CD4-positive, CD25-positive, alpha-beta regulatory T cell (primary cell): Measurements from ENCODE around the gene DPYD. TPM values are rescaled to one million over a fixed set of nuclear protein-coding genes. Genes with fewer than 3 reads are reported as not detected.

Experiments
- ATAC-seq, 2 donors: fragments of 150-1000 bp; cut with Tn5 transposase; one replicate each; pipeline ENCODE4 v1.10.0; 2021; ENCODE audit warnings: low read depth in 2 of 2, moderate number of reproducible peaks in 2 of 2, moderate library complexity in 1 of 2
- DNase-seq, 3 donors: peaks; one replicate each; pipeline versions ENCODE4 v3.0.0 to v3.0.0-alpha.2; 2012 to 2022; ENCODE audit warnings: mixed read lengths in 1 of 3
- H3K27ac ChIP-seq: one replicate; pipeline ENCODE4 v1.7.0; 2013; ENCODE audit warnings: mild to moderate bottlenecking, low read length; ENCODE audit not compliant: insufficient read depth, poor library complexity, severe bottlenecking
- H3K27me3 ChIP-seq: one replicate; pipeline ENCODE4 v1.7.0; 2013; ENCODE audit warnings: low read length; ENCODE audit not compliant: control insufficient read depth, insufficient read depth
- H3K36me3 ChIP-seq: one replicate; pipeline ENCODE4 v1.7.0; 2013; ENCODE audit warnings: mild to moderate bottlenecking, low read length, moderate library complexity; ENCODE audit not compliant: control insufficient read depth, insufficient read depth
- H3K4me1 ChIP-seq: 2 replicates; pipeline ENCODE4 v1.7.0; 2013; ENCODE audit warnings: mild to moderate bottlenecking, low read length; ENCODE audit not compliant: insufficient read depth, control insufficient read depth, poor library complexity, severe bottlenecking
- H3K4me3 ChIP-seq: one replicate; pipeline ENCODE4 v1.7.0; 2013; ENCODE audit warnings: low read depth, mild to moderate bottlenecking, low read length, moderate library complexity
- H3K9me3 ChIP-seq, 2 experiments: 1 replicate in 1 of 2; 2 replicates in 1 of 2; pipeline ENCODE4 v1.7.0; 2013; ENCODE audit warnings: low read length in 2 of 2, mild to moderate bottlenecking in 1 of 2, moderate library complexity in 1 of 2; ENCODE audit not compliant: control insufficient read depth in 2 of 2
- H3K27ac Mint-ChIP-seq, 3 donors: one replicate each; pipeline ENCODE4 v1.8.0; 2020 to 2022; ENCODE audit warnings: mild to moderate bottlenecking in 3 of 3, mixed read lengths in 3 of 3, moderate library complexity in 2 of 3
- H3K27me3 Mint-ChIP-seq: one replicate; pipeline ENCODE4 v1.8.0; 2022; ENCODE audit warnings: mild to moderate bottlenecking, mixed read lengths
- H3K36me3 Mint-ChIP-seq: one replicate; pipeline ENCODE4 v1.8.0; 2020; ENCODE audit warnings: mixed read lengths
- H3K4me1 Mint-ChIP-seq, 4 donors: one replicate each; pipeline ENCODE4 v1.8.0; 2020 to 2022; ENCODE audit warnings: mixed read lengths in 4 of 4, mild to moderate bottlenecking in 1 of 4
- H3K4me3 Mint-ChIP-seq, 4 donors: one replicate each; pipeline ENCODE4 v1.8.0; 2020 to 2022; ENCODE audit warnings: mild to moderate bottlenecking in 4 of 4, mixed read lengths in 4 of 4, moderate library complexity in 3 of 4
- H3K9me3 Mint-ChIP-seq, 7 donors: one replicate each; pipeline ENCODE4 v1.8.0; 2020 to 2022; ENCODE audit warnings: mixed read lengths in 7 of 7, mild to moderate bottlenecking in 3 of 7, moderate library complexity in 2 of 7
- polyA plus RNA-seq, 4 donors: library from polyadenylated mRNA; unstranded; fragments of 300-500 nt; fragmentation: Illumina TruSeq; gene quantifications; one replicate each; pipeline ENCODE4 v1.2.3, GENCODE V29; 2021
- total RNA-seq: library from RNA; stranded (reverse); gene quantifications from one replicate; pipeline ENCODE4 v1.2.3, GENCODE V29; 2022

The DPYD gene
- total and polyA plus RNA-seq, 5 donors from 2014 or later = 47.6 to 87.3 (median 55.2) TPM

GRCh38 chr1:97778718-97779117, 142.1 kb downstream of the DPYD start:
- no peak overlapping the region for H3K27ac ChIP-seq
- H3K27me3 ChIP-seq = no peaks in the 10 kb centered on the region
- H3K4me1 ChIP-seq = no peaks in the 10 kb centered on the region
- ATAC-seq (no peak), DNase-seq (no peak)
- H3K36me3 Mint-ChIP-seq = peaks cover 30% of the 10 kb centered on the region
- H3K27ac Mint-ChIP-seq = no peak overlapping the region
- H3K27me3 Mint-ChIP-seq = no peaks in the 10 kb centered on the region
- no peak overlapping the region for H3K4me3 ChIP-seq
- H3K9me3 ChIP-seq = no peaks in the 10 kb centered on the region
- no peak overlapping the region for H3K4me3 Mint-ChIP-seq
- peaks cover 2% of the 10 kb centered on the region for H3K36me3 ChIP-seq
- H3K9me3 Mint-ChIP-seq = no peaks in the 10 kb centered on the region
- peaks cover 10 to 19% (median 17%) of the 10 kb centered on the region in 4 donors for H3K4me1 Mint-ChIP-seq

GRCh38 chr1:97770376-97770775, 150.5 kb downstream of the DPYD start:
- no peak overlapping the region for H3K4me3 Mint-ChIP-seq
- no peaks in the 10 kb centered on the region for H3K4me1 ChIP-seq
- H3K27ac Mint-ChIP-seq = no peak overlapping the region
- H3K9me3 ChIP-seq = no peaks in the 10 kb centered on the region
- DNase-seq (no peak), ATAC-seq (no peak)
- H3K27me3 Mint-ChIP-seq = no peaks in the 10 kb centered on the region
- H3K9me3 Mint-ChIP-seq = no peaks in the 10 kb centered on the region
- peaks cover 15% of the 10 kb centered on the region for H3K36me3 Mint-ChIP-seq
- H3K36me3 ChIP-seq = peaks cover 4% of the 10 kb centered on the region
- peaks cover 0 to 10% (median 9%) of the 10 kb centered on the region in 4 donors for H3K4me1 Mint-ChIP-seq
- no peak overlapping the region for H3K4me3 ChIP-seq
- H3K27me3 ChIP-seq = no peaks in the 10 kb centered on the region
- H3K27ac ChIP-seq = no peak overlapping the region

- Mint-ChIP-seq H3K36me3 (peaks cover 22% of the 10 kb centered on the region), H3K9me3 (peaks cover 0 to 3% (median 2%) of the 10 kb centered on the region in 7 donors), H3K4me1 (peaks cover 2 to 12% (median 9%) of the 10 kb centered on the region in 4 donors), H3K27me3 (no peaks in the 10 kb centered on the region), H3K27ac (no peak overlapping the region), H3K4me3 (no peak overlapping the region)
- no peaks in the 10 kb centered on the region for H3K9me3 ChIP-seq
- ATAC-seq = no peak
- H3K4me3 ChIP-seq = no peak overlapping the region
- no peaks in the 10 kb centered on the region for H3K27me3 ChIP-seq
- H3K36me3 ChIP-seq = peaks cover 4% of the 10 kb centered on the region
- H3K4me1 ChIP-seq = no peaks in the 10 kb centered on the region
- no peak overlapping the region for H3K27ac ChIP-seq
- no peak for DNase-seq
Observed at GRCh38 chr1:97767381-97767780, 153.5 kb downstream of the DPYD start.

GRCh38 chr1:97764991-97765390, 155.8 kb downstream of the DPYD start:
- Histone ChIP-seq H3K27me3 (no peaks in the 10 kb centered on the region), H3K4me3 (no peak overlapping the region), H3K4me1 (no peaks in the 10 kb centered on the region), H3K27ac (no peak overlapping the region), H3K9me3 (peaks cover 0 to 5% of the 10 kb centered on the region in 2 experiments), H3K36me3 (peaks cover 4% of the 10 kb centered on the region)
- DNase-seq = no peak
- Mint-ChIP-seq H3K4me3 (no peak overlapping the region), H3K36me3 (peaks cover 37% of the 10 kb centered on the region), H3K27ac (no peak overlapping the region), H3K27me3 (no peaks in the 10 kb centered on the region), H3K4me1 (peaks cover 10 to 25% (median 12%) of the 10 kb centered on the region in 4 donors), H3K9me3 (peaks cover 0 to 4% (median 3%) of the 10 kb centered on the region in 7 donors)
- no peak for ATAC-seq

- DNase-seq (no peak), ATAC-seq (no peak)
- H3K4me1 ChIP-seq = no peaks in the 10 kb centered on the region
- H3K27ac Mint-ChIP-seq = no peak overlapping the region
- H3K9me3 ChIP-seq = peaks cover 0 to 5% of the 10 kb centered on the region in 2 experiments
- no peaks in the 10 kb centered on the region for H3K27me3 ChIP-seq
- H3K36me3 ChIP-seq = peaks cover 4% of the 10 kb centered on the region
- H3K36me3 Mint-ChIP-seq = peaks cover 41% of the 10 kb centered on the region
- peaks cover 0 to 4% (median 3%) of the 10 kb centered on the region in 7 donors for H3K9me3 Mint-ChIP-seq
- H3K27me3 Mint-ChIP-seq = no peaks in the 10 kb centered on the region
- no peak overlapping the region for H3K4me3 Mint-ChIP-seq
- H3K4me3 ChIP-seq = no peak overlapping the region
- peaks cover 5 to 25% (median 14%) of the 10 kb centered on the region in 4 donors for H3K4me1 Mint-ChIP-seq
- H3K27ac ChIP-seq = no peak overlapping the region
Observed at GRCh38 chr1:97761637-97762036, 159.2 kb downstream of the DPYD start.

- H3K9me3 Mint-ChIP-seq = peaks cover 0 to 4% (median 3%) of the 10 kb centered on the region in 7 donors
- H3K4me1 ChIP-seq = no peaks in the 10 kb centered on the region
- H3K36me3 ChIP-seq = no peaks in the 10 kb centered on the region
- no peak overlapping the region for H3K4me3 Mint-ChIP-seq
- H3K4me3 ChIP-seq = no peak overlapping the region
- no peaks in the 10 kb centered on the region for H3K27me3 ChIP-seq
- H3K4me1 Mint-ChIP-seq = peaks cover 0 to 23% (median 16%) of the 10 kb centered on the region in 4 donors
- no peak overlapping the region for H3K27ac ChIP-seq
- peaks cover 35% of the 10 kb centered on the region for H3K36me3 Mint-ChIP-seq
- DNase-seq (no peak), ATAC-seq (no peak)
- no peaks in the 10 kb centered on the region for H3K27me3 Mint-ChIP-seq
- H3K27ac Mint-ChIP-seq = no peak overlapping the region
- H3K9me3 ChIP-seq = peaks cover 0 to 5% of the 10 kb centered on the region in 2 experiments
Observed at GRCh38 chr1:97759078-97759477, 161.8 kb downstream of the DPYD start.

- no peaks in the 10 kb centered on the region for H3K4me1 ChIP-seq
- H3K27ac ChIP-seq = no peak overlapping the region
- ATAC-seq (no peak), DNase-seq (no peak)
- H3K27ac Mint-ChIP-seq = peak overlapping the region in 1 of 3 donors; percentile 10
- H3K9me3 ChIP-seq = peaks cover 0 to 5% of the 10 kb centered on the region in 2 experiments
- peaks cover 0 to 23% (median 15%) of the 10 kb centered on the region in 4 donors for H3K4me1 Mint-ChIP-seq
- peaks cover 31% of the 10 kb centered on the region for H3K36me3 Mint-ChIP-seq
- peaks cover 0 to 4% (median 3%) of the 10 kb centered on the region in 7 donors for H3K9me3 Mint-ChIP-seq
- H3K27me3 ChIP-seq = no peaks in the 10 kb centered on the region
- no peak overlapping the region for H3K4me3 ChIP-seq
- H3K36me3 ChIP-seq = no peaks in the 10 kb centered on the region
- no peak overlapping the region for H3K4me3 Mint-ChIP-seq
- H3K27me3 Mint-ChIP-seq = no peaks in the 10 kb centered on the region
Observed at GRCh38 chr1:97758541-97759057, 162.2 kb downstream of the DPYD start.

- Mint-ChIP-seq H3K36me3 (peaks cover 4% of the 10 kb centered on the region), H3K27ac (no peak overlapping the region), H3K27me3 (no peaks in the 10 kb centered on the region), H3K9me3 (no peaks in the 10 kb centered on the region), H3K4me1 (peaks cover 0 to 16% (median 11%) of the 10 kb centered on the region in 4 donors), H3K4me3 (no peak overlapping the region)
- Histone ChIP-seq H3K27me3 (no peaks in the 10 kb centered on the region), H3K4me3 (no peak overlapping the region), H3K4me1 (no peaks in the 10 kb centered on the region), H3K9me3 (no peaks in the 10 kb centered on the region), H3K27ac (no peak overlapping the region), H3K36me3 (no peaks in the 10 kb centered on the region)
- DNase-seq = no peak
- no peak for ATAC-seq
Observed at GRCh38 chr1:97745912-97746311, 174.9 kb downstream of the DPYD start.
